Right atrium auricular region (tissue), 2 donors: ENCODE data around the gene SMYD3. TPM values are rescaled to one million over a fixed set of nuclear protein-coding genes. Genes with fewer than 3 reads are reported as not detected.

Source experiments
- DNase-seq: peaks from one replicate; pipeline ENCODE4 v3.0.0-alpha.2; 2019; ENCODE audit warnings: low spot score
- H3K27ac ChIP-seq, 2 donors: fragments of 200-600 bp; sonication (generic); 1 replicate in 1 of 2; 2 replicates in 1 of 2; pipeline ENCODE4 v1.5.1; 2016 to 2019
- H3K27me3 ChIP-seq, 2 donors: fragments of 200-600 bp; sonication (generic); one replicate each; pipeline versions ENCODE4 v1.5.1 to v1.6.0; 2017 to 2019
- H3K36me3 ChIP-seq: fragments of 200-600 bp; sonication (generic); one replicate; pipeline ENCODE4 v1.5.1; 2016
- H3K4me1 ChIP-seq, 2 donors: fragments of 200-600 bp; sonication (generic); one replicate each; pipeline versions ENCODE4 v1.5.1 to v1.6.0; 2017 to 2019
- H3K4me3 ChIP-seq, 2 donors: fragments of 200-600 bp; sonication (generic); 1 replicate in 1 of 2; 2 replicates in 1 of 2; pipeline ENCODE4 v1.5.1; 2017 to 2019; ENCODE audit warnings: mild to moderate bottlenecking in 1 of 2, moderate library complexity in 1 of 2
- H3K9me3 ChIP-seq, 2 donors: fragments of 200-600 bp; sonication (generic); one replicate each; pipeline ENCODE4 v1.5.1; 2019
- CTCF ChIP-seq, 2 donors: fragments of 200-600 bp; sonication (generic); IDR thresholded peaks; one replicate each; pipeline ENCODE4 v1.5.1; 2019; ENCODE audit warnings: antibody characterized with exemption in 2 of 2
- total RNA-seq, 2 donors: library from RNA; depleted of rRNA; stranded (reverse); fragments of >200 nt; gene quantifications; one replicate each; pipeline ENCODE4 v1.1.0, GENCODE V29; 2016

SMYD3 gene
- total RNA-seq, 2 donors from 2014 or later = 7.9 to 8.5 TPM

- Histone ChIP-seq H3K4me1 (no peaks in the 10 kb centered on the region), H3K27ac (no peak overlapping the region), H3K36me3 (no peaks in the 10 kb centered on the region), H3K9me3 (no peaks in the 10 kb centered on the region), H3K27me3 (no peaks in the 10 kb centered on the region), H3K4me3 (no peak overlapping the region)
- TF ChIP-seq CTCF (IDR thresholded peaks at IDR 0.05) = no peak
- DNase-seq = no peak
Observed at GRCh38 chr1:246343251-246343650, 163.8 kb downstream of the SMYD3 start.

- H3K27me3 ChIP-seq = no peaks in the 10 kb centered on the region
- DNase-seq = no peak
- H3K4me3 ChIP-seq = no peak overlapping the region
- H3K4me1 ChIP-seq = no peaks in the 10 kb centered on the region
- H3K36me3 ChIP-seq = no peaks in the 10 kb centered on the region
- H3K9me3 ChIP-seq = no peaks in the 10 kb centered on the region
- H3K27ac ChIP-seq = no peak overlapping the region
- TF ChIP-seq CTCF (IDR thresholded peaks at IDR 0.05) = no peak
Observed at GRCh38 chr1:246338546-246338945, 168.5 kb downstream of the SMYD3 start.

- H3K27ac ChIP-seq = no peak overlapping the region
- no peak overlapping the region for H3K4me3 ChIP-seq
- DNase-seq = no peak
- no peaks in the 10 kb centered on the region for H3K4me1 ChIP-seq
- TF ChIP-seq CTCF (IDR thresholded peaks at IDR 0.05) = no peak
- no peaks in the 10 kb centered on the region for H3K9me3 ChIP-seq
- H3K36me3 ChIP-seq = no peaks in the 10 kb centered on the region
- H3K27me3 ChIP-seq = no peaks in the 10 kb centered on the region
Observed at GRCh38 chr1:246338098-246338497, 169.0 kb downstream of the SMYD3 start.

GRCh38 chr1:246335151-246335550 is 171.9 kb downstream of the SMYD3 start:
- no peak for TF ChIP-seq CTCF (IDR thresholded peaks at IDR 0.05)
- no peaks in the 10 kb centered on the region for H3K4me1 ChIP-seq
- no peak for DNase-seq
- no peaks in the 10 kb centered on the region for H3K27me3 ChIP-seq
- no peaks in the 10 kb centered on the region for H3K9me3 ChIP-seq
- no peak overlapping the region for H3K4me3 ChIP-seq
- H3K27ac ChIP-seq = no peak overlapping the region
- no peaks in the 10 kb centered on the region for H3K36me3 ChIP-seq

GRCh38 chr1:246333855-246334254 is 173.2 kb downstream of the SMYD3 start:
- H3K4me3 ChIP-seq = no peak overlapping the region
- H3K4me1 ChIP-seq = no peaks in the 10 kb centered on the region
- H3K36me3 ChIP-seq = no peaks in the 10 kb centered on the region
- no peak for TF ChIP-seq CTCF (IDR thresholded peaks at IDR 0.05)
- no peak for DNase-seq
- peaks cover 0 to 4% of the 10 kb centered on the region in 2 donors for H3K9me3 ChIP-seq
- H3K27ac ChIP-seq = no peak overlapping the region
- H3K27me3 ChIP-seq = no peaks in the 10 kb centered on the region

- no peak for TF ChIP-seq CTCF (IDR thresholded peaks at IDR 0.05)
- no peaks in the 10 kb centered on the region for H3K36me3 ChIP-seq
- no peak for DNase-seq
- H3K4me1 ChIP-seq = no peaks in the 10 kb centered on the region
- H3K9me3 ChIP-seq = peaks cover 0 to 4% of the 10 kb centered on the region in 2 donors
- H3K4me3 ChIP-seq = no peak overlapping the region
- no peak overlapping the region for H3K27ac ChIP-seq
- no peaks in the 10 kb centered on the region for H3K27me3 ChIP-seq
Observed at GRCh38 chr1:246332078-246332477, 175.0 kb downstream of the SMYD3 start.
